GM19438 (cell line): ENCODE results near the gene FEN1.

Experiments
- ATAC-seq: cut with Tn5 transposase; IDR thresholded peaks from one replicate; pipeline ENCODE4 v1.9.1; 2021; ENCODE audit warnings: low read depth; ENCODE audit not compliant: unreplicated experiment

Gene FEN1

GRCh38 chr11:61774411-61774810 is 18.3 kb upstream of the FEN1 start:
- no peak for ATAC-seq

DNA sequence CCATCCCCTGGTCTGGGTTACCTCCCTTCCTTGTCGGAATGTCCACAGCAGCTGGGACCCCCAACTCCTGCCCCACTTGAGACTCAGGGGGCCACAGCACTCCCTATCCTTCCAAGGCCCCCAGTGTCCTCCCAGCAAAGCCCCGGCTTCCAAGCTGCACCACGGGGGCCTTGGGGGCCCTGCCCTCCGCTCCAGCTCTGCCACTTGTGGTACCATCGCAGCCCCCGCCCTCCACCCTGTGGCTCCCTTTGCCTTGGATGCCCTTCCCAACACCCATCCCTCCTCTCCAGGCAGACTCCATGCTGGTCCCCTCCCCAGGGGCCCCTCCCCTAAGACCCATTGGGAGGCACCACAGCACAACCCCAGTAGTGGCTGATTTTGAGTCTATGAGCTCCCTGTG is 17.6 kb upstream of the FEN1 start:
- no peak for ATAC-seq

DNA sequence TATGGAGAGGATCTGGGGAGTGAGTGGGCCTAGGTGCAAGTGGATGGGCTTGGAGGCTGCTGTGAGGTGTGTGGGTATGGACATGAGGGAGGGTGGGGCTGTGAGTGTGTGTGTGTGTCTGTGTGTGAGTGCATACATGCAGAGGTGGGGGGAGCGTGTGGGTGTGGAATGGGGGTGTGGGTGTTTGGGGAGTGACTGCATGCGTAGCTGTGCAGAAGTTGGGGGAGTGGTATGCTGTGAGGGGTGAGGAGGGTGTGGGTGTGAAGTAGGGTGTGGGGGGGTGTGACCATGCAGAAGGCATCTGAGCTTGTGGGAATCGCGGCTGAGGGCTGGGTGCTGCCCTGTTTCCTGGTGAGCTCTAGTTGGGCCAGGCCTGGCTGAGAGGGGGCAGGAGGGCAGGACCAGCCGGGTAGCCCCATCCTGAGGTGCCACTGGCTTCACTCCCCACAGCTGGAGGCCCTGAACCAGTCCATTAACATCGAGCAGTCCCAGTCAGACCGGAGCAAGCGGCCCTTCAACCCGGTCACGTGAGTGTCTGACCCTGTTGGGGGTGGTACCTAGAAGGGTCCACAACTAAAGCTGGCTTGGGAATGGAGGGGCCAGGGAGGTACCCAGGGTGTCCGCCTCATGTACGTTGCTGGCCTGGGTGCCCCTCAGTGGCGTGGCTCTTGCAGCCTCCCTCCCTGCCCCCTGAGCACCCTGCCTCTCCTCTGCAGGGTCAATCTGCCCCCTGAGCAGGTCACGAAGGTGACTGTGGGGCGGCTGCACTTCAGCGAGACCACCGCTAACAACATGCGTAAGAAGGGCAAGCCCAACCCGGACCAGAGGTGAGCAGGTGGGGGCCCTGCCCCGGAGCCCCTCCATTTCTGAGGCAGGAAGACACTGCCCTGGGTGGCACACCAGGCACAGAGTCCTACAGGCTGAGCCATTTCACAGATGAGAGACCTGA is 16.8 kb upstream of the FEN1 start:
- no peak for ATAC-seq

GRCh38 chr11:61776561-61777075 is 16.1 kb upstream of the FEN1 start:
- no peak for ATAC-seq

DNA sequence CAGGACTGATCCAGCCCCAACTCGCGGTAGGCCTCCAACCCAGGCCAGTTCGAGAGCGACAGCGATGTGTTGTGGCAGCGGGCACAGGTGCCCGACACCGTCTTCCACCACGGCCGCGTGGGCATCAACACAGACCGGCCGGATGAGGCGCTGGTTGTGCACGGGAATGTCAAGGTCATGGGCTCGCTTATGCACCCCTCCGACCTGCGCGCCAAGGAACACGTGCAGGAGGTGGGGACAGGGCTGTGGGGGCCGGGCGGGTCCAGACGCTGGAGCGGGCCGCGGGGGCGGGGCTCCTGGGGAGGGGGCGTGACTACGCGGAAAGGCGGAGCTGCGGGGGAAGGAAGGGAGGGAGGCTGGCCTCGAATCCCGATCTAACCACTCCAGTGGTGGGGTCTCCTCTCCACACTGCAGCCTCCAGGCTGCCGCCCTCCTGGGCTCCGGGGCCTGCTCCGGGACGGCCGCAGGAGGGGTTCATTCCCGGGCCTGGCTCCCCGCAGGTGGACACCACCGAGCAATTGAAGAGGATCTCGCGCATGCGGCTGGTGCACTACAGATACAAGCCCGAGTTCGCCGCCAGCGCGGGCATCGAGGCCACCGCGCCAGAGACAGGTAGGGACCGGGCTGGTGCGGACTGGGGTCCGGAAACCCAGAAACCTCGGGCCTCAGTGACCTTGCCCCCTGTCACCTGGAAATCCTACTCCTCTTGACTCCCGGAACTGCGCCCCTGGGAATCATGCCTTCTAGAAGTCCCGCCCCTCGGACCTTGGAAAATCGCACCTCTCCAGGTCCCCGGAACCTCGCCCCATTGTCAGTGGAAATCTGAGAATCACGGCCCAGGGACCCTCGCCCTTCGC is 15.2 kb upstream of the FEN1 start:
- ATAC-seq, result no peak

GRCh38 chr11:61778357-61778886 is 14.3 kb upstream of the FEN1 start:
- no peak for ATAC-seq

DNA sequence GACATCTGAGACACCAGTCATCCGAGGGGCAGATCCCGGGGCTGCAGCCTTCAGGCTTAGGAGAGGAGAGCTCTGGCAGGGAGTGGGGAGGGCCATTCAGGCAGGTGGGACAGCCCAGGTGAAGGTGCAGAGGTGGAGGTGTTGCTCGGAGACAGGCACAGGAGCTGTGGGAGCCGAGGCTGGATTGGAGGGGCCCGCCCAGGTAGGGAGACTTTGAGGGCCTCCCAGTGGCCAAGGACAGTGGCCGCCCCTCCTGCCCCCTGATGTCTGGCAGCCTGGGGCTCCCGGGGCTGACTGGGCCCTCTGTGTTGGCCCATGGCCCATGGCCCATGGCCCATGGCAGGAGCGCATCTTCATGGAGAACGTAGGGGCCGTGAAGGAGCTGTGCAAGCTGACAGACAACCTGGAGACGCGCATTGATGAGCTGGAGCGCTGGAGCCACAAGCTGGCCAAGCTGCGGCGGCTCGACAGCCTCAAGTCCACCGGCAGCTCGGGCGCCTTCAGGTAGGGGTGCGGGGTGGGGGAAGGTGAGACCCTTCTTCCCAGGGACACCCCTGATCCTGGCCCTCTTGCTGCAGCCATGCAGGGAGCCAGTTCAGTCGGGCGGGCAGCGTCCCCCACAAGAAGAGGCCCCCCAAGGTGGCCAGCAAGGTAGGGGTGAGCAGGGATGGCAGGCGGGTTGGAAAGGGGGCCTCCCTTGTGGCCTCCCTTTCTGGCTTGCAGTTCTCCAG is 13.6 kb upstream of the FEN1 start:
- ATAC-seq, result no peak

DNA sequence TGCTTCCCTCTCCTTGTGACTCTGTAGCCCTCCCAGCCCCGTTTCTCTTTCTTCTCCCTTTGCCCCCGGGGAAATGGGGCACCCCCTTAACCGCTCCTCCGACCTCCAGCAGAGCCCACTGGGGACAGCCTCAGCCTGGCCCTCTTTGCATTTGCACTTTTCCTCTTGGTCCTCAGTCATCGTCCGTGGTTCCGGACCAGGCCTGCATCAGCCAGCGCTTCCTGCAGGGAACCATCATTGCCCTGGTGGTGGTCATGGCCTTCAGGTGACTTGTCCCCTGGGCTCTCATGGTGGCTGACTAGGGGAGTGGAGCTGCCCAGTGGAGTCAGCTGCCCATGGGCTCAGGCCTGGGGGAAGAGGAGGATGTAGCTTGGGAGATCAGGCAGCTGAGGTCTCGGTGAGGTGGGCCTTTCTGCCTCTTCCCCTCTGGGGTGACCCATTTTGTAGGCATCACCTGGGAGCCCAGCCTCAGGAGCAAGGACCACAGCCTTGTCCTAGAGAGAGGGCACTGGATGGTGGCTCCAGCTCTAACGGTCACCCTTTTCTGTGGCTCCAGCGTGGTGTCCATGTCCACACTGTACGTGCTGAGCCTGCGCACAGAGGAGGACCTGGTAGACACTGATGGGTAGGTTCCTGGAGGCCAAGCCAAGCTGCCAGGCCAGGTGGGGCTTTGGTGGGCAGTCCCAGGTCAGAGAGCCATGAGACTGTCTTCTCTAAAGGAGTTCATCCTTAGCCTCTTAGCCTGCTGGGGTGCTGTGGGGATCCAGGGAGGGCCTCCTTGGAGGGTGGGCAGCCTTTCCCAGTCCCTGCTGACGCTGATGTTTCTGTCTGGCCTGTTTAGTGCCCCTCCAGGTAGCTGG is 12.8 kb upstream of the FEN1 start:
- no peak for ATAC-seq

DNA sequence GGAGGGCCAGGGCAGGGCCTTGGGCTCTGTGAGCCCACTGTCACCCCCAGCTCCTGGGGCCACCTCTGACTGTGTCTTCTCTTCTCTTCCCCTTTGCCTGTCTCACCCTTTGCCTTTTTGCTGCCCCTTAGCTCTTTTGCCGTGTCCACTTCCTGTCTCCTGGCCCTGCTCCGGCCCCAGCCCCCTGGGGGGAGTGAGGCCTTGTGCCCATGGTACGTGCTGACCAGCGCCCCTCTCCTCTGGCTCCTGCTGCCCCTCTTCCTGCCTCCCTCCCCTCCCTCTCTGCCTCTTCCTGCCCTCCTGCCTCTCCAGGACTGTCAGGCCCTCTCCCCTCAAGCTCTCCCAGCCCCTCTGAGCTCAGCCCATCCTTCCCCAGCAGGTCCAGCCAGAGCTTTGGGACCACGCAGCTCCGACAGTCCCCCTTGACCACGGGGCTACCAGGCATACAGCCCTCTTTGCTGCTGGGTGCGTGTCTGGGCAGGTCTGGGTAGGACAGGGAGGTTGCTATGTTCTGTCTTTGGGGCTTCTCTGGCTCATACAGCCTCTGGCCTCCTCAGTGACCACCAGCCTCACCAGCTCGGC is 12.0 kb upstream of the FEN1 start:
- ATAC-seq, result no peak

- no peak for ATAC-seq
Measured at GRCh38 chr11:61781585-61781984, 11.1 kb upstream of the FEN1 start.

DNA sequence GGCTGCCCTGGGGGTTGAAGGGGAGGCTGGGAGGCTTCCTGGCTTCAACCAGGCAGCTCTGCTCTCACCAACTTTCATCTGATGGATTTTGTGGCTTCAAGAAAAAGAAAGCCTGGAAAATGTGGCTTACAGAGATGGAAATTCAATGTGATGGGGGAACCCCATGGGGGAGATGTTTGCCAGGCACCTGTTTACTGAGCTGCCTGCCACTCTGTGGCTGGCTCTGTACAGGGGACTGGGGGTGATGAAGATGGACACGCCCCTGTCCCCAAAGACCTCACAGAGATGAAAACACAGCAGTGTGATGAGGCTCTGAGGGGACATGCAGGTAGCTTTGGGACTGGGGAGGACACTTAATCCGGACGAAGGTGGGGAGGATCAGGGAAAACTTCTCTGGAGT is 10.4 kb upstream of the FEN1 start:
- no peak for ATAC-seq

- no peak for ATAC-seq
Measured at GRCh38 chr11:61782841-61783240, 9.9 kb upstream of the FEN1 start.

GRCh38 chr11:61783717-61784505 is 8.8 kb upstream of the FEN1 start:
- ATAC-seq, result no peak

DNA sequence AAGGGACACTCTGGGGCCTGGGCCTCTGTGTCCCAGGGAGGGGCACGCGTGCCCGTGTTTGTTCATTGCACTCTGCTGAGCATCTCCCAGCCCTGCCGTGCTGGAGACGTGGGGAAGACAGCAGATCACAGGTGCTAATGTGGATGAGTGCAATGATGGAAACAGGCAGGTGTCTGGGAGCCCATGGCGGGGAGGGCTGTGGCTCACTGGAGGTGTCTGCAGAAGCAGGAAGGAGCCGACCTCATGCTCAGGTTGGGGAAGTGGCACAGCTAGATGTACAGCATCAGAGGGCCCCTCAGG is 8.3 kb upstream of the FEN1 start:
- ATAC-seq, result no peak

DNA sequence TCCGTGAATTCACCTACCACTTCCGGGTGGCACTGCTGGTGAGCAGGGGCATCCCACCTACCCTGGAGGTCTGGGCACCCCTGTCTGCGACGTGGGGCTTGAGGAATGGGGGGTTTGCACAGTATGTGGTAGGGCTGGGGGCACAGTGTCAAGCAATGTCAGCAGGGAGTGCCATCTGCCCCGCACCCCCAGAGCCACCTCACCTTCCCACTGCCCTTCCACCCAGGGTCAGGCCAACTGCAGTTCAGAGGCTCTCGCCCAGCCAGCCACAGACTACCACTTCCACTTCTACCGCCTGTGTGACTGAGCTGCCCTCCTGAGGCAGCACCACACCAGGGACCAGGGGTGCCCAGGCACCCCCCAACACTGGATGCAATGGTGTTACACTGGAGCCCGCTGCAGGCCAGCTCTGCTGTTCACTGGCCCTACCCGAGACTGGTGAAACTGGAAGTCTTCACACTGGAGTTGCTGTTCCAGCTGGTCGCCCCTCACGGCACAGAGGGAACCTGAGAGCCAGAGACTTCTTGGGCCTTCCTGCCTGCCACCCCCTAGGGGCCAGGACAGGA is 6.8 kb upstream of the FEN1 start:
- ATAC-seq, result no peak

- ATAC-seq, result no peak
Measured at GRCh38 chr11:61787928-61788491, 4.7 kb upstream of the FEN1 start.

- ATAC-seq, result no peak
Measured at GRCh38 chr11:61791737-61792309, 888 bp upstream of the FEN1 start.
